Fibroblast of villous mesenchyme (primary cell): Measurements from ENCODE around the gene SLC23A1. TPM values are rescaled to one million over a fixed set of nuclear protein-coding genes. Genes with fewer than 3 reads are reported as not detected.

Source experiments
- DNase-seq: peaks from one replicate; pipeline ENCODE4 v3.0.0-alpha.2; 2010; ENCODE audit warnings: low read depth
- H3K4me3 ChIP-seq: 2 replicates; pipeline ENCODE4 v1.5.1; 2011; ENCODE audit warnings: low read depth, mild to moderate bottlenecking, low read length
- total RNA-seq: library from RNA; depleted of rRNA; stranded (reverse); fragments of >200 nt; gene quantifications from 2 replicates; pipeline ENCODE4 v1.2.3, GENCODE V29; 2012
- TF ChIP-seq, protein P1 (sequence below): IDR thresholded peaks from 2 replicates; pipeline ENCODE4 v1.5.1; 2012; ENCODE audit warnings: low read depth, mild to moderate bottlenecking, low read length; ENCODE audit not compliant: insufficient read depth

SLC23A1 gene
- total RNA-seq, 1 donor, result not detected

- TF ChIP-seq, protein P1, sequence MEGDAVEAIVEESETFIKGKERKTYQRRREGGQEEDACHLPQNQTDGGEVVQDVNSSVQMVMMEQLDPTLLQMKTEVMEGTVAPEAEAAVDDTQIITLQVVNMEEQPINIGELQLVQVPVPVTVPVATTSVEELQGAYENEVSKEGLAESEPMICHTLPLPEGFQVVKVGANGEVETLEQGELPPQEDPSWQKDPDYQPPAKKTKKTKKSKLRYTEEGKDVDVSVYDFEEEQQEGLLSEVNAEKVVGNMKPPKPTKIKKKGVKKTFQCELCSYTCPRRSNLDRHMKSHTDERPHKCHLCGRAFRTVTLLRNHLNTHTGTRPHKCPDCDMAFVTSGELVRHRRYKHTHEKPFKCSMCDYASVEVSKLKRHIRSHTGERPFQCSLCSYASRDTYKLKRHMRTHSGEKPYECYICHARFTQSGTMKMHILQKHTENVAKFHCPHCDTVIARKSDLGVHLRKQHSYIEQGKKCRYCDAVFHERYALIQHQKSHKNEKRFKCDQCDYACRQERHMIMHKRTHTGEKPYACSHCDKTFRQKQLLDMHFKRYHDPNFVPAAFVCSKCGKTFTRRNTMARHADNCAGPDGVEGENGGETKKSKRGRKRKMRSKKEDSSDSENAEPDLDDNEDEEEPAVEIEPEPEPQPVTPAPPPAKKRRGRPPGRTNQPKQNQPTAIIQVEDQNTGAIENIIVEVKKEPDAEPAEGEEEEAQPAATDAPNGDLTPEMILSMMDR, result no peak
- no peak overlapping the region for H3K4me3 ChIP-seq
Measured at GRCh38 chr5:139419226-139420192, 36.4 kb upstream of the SLC23A1 start.

DNA sequence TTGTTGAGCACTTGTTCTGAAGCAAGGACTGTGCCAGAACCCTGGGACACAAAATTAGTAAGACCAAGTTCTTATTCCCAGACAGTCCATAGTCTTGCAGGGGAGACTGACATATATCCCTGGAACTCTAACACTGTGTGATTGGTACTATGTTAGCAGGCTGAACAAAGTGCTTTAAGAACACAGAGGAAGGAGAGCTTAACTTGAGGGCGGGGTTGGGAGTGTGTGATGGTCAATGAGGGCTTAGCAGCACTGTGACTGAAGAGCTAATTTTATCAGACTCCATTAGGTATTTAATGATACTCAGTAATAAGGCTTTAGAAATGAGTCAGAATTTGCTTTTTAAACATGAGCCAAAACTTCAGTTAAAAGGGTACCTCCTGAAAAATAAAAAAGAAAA lies 35.7 kb upstream of the SLC23A1 start:
- DNase-seq, result no peak
- no peak overlapping the region for H3K4me3 ChIP-seq
- TF ChIP-seq, protein P1, result no peak

More at GRCh38 chr5:139419226-139420192, 36.4 kb upstream of the SLC23A1 start:
- no peak for DNase-seq

DNA sequence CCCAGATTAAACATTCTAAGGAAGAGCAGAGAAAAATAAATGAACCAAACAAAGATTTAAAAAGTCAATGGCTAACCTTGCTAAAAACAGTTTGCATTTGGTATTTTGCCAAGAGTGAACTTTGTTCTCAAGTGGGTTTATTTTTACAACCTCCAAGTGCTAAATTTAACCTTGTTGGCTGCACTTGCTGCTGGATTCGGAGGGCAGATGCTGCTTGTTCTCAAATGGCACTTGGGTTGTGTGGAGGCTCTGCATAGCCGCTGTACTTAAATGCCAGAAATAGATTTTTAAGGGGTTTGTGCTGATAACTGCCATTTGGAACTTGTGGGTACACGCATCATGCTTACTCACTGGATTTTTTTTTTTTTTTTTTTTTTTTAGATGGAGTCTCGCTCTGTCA lies 34.1 kb upstream of the SLC23A1 start:
- DNase-seq, result no peak
- H3K4me3 ChIP-seq, result no peak overlapping the region
- TF ChIP-seq, protein P1, result no peak

- H3K4me3 ChIP-seq, result no peak overlapping the region
- TF ChIP-seq, protein P1, result no peak
- peak; percentile 57 for DNase-seq
Measured at GRCh38 chr5:139416651-139417050, 33.6 kb upstream of the SLC23A1 start.

- TF ChIP-seq, protein P1, result no peak
- no peak for DNase-seq
- no peak overlapping the region for H3K4me3 ChIP-seq
Measured at GRCh38 chr5:139415869-139416268, 32.8 kb upstream of the SLC23A1 start.

DNA sequence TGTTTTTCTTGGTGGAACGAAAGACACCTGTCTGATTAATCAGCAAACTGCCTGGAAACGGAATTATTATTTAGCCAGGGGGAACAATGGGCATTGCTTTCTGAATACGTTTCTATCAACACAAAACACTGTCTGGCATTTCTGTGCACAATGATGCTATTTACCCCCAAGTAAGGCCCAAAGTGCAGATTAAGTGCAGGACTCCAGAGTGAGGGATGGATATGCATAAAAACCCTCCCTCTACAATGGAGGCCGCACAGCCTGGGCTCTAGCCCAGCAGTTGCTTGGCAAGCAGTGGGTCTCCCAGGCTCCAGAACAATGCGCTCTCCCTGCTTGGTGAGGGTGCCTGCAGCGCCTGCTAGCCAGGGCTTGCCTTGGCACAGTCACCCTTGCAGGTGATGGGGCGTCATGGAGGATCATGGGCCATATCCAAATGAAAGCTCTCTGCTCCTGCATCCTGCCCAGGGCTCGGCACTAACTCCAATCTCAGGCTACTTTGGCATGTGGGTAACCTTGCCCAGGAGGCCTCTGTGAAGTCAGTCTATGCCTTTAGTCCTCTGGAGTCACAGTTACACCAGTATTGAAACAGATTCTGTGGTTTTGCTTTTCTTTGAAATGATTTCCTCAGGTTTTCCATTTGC lies 32.2 kb upstream of the SLC23A1 start:
- no peak for DNase-seq
- TF ChIP-seq, protein P1, result no peak
- H3K4me3 ChIP-seq, result no peak overlapping the region
